Inflammatory macrophage treated with lipopolysaccharide for 1 hour (primary cell): ENCODE data around the gene ZC3H7A.
"Not testable (repeated sequence)": the region's sequence is repeated elsewhere in the genome, so short reads cannot be mapped to it uniquely, and the experiment has no call there.

ENCODE experiments used
- DNase-seq, 2 donors: peaks; one replicate each; pipeline ENCODE4 v3.0.0-alpha.2; 2020 to 2022

Gene ZC3H7A

DNA sequence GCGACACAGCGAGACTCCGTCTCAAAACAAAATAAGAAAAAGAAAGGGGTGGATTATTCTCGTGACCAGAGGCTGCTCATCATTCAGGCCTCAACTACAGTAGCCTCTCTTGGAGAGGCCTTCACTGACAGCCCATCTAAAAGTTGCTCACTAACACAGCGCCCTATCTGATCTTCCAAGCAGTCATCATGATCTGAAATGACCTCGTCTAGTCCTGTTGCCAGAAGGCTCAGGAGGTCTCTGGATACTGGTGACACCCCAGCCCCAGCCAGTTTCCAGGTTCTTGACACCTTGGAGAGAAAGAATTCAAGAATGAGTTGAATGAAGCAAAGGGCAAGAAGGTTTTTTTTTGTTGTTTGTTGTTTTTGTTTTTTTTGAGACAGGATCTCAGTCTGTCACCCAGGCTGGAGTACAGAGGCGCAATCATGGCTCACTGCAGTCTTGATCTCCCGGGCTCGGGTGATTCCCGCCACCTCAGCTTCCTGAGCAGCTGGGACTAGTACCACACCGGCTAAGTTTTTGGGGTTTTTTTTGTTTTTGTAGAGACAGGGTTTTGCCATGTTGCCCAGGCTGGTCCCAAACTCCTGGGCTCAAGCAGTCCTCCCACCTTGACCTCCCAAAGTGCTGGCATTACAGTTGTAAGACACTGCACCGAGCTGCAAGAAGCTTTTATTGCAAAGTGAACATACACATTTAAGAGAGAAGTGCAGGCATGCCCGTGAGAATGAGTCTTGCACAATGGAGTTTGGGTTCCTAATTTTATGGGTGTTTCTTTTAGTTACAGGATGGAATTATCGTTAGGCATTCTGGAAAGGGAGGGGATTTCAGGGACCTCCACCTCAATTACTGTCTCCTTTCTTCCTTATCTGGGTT is 2.7 kb upstream of the ZC3H7A start:
- peak; percentile 22 to 28 for DNase-seq

DNA sequence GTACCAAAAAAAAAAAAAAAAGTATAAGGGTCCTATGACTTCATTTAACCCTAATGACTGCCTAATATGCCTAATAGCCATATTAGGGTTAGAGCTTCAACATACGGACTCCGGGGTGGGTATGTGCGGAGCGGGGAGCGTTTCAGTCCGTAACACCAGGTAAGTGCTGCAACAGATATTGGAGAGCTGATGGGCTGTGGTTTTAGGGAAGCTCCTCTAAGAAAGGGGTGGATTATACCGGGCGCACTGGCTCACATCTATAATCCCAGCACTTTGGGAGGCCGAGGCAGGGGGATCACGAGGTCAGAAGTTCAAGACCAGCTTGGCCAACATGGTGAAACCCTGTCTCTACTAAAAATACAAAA is 1.9 kb upstream of the ZC3H7A start:
- no peak for DNase-seq

GRCh38 chr16:11797957-11798299 is 870 bp upstream of the ZC3H7A start:
- peak; percentile 19 to 20 for DNase-seq

DNA sequence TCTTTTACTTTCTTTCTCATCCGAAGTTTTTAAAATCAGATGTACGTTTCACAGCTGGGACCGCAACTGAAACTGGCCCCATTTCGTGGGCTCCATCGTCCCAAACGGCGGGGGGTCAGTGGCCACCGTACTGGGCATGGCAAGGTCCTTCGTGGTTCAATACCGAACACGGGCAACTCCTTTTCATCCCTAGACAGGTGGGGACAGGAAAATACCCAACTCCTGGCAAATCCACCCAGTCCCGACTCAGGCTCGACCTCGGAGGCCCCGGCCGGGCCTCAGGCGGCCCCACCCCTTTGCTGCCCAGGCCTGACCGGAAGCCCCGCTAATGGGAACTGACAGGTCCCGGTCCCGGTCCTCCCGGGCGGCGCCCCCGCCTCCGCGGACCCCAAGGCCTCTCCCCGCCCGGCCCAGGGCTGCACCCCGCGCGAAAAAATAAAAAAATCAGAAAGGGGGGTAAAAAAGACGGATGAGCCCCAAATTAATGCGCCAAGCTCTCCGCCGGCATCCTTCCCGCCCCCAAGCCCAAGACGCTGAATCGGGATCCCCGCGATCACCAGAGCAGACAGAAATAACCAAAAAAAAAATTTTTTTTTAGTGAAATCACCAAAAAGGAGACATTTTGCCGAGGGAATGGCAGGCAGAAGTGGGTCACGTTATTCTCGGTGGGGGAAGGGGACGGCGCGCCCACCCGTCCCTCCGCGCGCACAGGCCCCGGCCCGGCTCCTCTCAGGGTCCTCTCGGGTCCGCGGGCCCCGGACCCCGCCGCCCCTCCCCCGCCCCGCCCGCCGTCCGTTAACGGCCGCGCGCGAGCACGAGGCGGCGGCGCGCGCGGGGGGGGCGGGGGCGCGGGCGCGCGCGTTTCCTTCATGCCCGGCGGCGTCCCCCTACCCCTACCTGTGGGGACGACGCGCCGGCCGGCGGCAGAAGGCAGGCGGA is 562 bp downstream of the ZC3H7A start:
- peak; percentile 51 to 52 for DNase-seq

- no peak for DNase-seq
These were observed 1.2 kb downstream of the ZC3H7A start for GRCh38 chr16:11795887-11796226.

DNA sequence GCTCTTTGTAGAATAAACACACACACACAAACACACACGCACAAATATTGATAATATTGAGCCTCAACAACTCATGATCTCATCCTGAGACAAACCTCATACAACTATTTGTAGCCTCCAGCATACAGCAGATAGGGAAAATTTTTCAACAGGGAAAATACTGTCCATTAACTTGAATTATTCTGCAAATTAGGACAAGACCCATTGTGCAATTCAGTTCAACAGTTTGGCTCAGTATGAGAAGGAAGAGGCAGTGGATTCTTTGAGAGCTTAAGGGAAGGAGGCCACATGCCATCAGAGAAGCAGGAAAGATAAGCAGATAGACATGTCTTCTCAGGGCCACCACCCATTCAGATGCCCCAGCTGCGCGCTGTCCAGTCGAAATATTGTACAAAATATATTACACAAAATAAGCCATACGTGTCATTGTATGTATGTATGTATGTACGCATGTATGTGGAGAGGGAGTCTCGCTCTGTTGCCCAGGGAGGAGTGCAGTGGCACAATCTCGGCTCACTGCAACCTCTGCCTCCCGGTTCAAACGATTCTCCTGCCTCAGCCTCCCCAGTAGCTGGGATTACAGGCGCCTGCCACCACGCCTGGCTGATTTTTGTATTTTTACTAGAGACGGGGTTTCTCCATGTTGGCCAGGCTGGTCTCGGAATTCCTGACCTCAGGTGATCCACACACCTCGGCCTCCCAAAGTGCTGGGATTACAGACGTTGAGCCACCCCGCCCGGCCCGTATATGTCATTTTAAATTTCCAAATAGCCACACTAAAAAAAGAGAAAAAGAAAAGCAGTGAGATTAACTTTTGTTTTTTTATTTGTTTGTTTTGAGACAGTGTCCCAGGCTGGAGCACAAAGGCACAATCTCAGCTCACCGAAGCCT is 1.8 kb downstream of the ZC3H7A start:
- no peak for DNase-seq

- no peak for DNase-seq
These were observed 2.6 kb downstream of the ZC3H7A start for GRCh38 chr16:11794447-11794846.

DNA sequence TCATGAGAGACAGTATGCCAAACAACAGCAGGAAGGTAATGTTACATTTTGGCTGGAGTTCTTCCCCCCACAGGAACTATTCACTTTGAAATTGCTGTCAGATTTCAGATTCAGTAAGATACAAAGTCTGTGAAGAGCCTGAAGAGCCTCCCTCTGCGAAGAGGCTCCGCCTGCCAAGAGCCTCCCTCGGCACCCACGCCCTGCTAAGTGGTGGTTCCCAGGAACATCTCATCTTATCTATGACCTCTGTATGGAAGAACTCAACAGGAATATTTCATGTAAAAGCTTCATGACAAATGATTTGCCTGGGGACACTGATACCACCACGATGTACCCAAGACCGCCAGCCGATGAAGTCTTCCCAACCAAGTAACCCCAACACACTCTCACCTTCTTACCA is 3.2 kb downstream of the ZC3H7A start:
- DNase-seq: no peak

DNA sequence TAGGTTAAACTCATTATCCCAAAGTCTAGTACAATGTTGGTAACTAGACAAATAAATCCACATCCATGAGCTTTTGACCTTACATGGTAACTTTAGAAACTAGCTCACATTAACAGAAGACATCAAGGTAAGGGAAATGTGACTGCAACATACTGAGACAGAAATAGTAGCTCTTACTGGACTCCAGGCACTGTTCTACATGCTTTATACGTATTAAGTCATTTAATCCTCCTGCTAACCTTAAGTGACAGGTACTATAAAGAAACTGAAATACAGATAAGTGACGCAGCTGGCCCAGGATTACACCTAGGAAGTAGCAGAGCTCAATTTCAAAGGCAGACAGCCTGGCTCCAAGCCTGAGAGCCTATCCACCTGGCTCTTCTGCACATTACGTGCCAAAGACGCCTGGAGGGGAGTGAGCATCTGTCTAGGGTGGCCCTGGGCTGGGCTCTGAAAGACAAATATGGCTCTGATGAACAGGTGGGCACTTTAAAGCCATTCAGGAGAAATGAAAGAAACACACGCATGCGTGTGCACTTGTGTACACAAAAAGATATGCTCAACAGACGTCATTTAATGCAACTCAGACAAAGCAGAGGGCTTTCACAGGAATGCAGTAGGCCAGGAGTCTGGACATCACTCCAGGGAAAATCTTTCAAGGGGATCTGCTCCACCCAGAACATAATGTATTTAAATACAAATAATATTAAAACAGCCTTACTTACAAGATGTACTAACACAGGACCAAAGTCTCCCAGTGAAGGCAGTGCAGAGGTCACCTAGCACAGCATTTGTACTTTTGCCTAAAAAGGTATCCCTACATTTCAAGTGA is 4.4 kb downstream of the ZC3H7A start:
- no peak for DNase-seq

DNA sequence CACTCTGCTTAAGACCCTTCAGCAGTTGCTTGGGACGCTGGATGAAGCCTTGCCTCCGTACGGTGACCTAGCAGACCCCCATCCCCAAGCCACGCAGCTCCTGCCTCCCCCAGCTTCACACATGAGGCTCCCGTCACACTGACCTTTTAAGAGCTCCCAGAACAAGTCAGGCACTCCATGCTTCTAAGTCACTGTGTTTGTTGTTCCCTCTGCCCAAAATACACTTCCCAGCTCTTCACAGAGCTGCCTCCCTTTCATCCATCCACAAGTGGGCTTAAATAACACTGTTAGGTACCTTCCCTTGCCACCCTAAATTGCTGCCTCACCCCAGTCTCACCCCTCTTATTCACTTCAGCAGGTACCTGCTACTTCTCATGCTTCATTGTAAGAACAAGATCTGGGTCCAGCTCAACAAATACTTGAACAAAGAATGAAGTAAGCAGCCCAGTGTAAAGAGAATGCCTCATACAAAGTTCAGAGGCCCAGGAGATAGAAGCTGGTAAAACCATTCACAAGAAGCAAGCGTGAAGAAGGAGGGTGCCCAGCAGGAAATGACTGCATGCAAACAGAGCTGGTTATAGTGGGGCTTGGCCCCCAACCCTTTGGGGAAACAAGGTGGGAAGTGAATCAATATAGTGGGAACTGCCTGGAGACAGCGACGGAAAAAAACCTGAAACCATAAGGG is 5.8 kb downstream of the ZC3H7A start:
- no peak for DNase-seq

GRCh38 chr16:11788914-11789313 is 8.1 kb downstream of the ZC3H7A start:
- no peak for DNase-seq

DNA sequence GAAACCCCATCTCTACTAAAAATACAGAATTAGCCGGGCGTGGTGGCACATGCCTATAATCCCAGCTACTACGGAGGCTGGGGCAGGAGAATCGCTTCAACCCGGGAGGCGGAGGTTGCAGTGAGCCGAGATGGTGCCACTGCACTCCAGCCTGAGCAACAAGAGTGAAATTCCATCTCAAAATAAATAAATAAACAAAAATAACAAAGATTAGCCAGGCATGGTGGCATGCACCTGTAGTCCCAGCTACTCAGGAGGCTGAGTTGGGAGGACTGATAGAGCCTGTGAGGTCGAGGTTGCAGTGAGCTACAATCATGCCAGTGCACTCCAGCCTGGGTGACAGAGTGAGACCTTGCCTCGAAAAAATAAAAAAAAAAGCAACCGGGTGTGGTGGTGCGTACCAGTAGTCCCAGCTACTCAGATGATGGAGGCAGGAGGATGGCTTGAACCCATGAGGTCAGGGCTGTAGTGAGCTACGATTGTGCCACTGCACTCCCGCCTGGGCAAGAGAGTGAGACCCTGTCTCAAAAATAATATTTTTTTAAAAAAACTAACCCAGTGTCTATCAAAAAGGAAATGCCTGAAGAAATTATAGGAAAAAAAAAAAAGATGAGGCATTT is 12.0 kb downstream of the ZC3H7A start:
- DNase-seq: not testable (repeated sequence)

DNA sequence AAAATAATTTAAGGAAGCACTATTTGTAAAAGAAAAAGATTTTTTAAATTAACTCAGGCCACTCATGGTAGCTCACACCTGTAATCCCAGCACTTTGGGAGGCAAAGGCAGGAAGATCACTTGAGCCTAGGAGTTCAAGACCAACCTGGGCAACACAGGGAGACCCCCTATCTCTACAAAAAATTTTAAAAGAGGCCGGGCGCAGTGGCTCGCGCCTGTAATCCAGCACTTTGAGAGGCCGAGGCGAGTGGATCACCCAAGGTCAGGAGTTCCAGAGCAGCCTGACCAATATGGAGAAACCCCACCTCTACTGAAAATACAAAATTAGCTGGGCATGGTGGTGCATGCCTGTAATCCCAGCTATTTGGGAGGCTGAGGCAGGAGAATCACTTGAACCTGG is 12.7 kb downstream of the ZC3H7A start:
- DNase-seq: not testable (repeated sequence)

DNA sequence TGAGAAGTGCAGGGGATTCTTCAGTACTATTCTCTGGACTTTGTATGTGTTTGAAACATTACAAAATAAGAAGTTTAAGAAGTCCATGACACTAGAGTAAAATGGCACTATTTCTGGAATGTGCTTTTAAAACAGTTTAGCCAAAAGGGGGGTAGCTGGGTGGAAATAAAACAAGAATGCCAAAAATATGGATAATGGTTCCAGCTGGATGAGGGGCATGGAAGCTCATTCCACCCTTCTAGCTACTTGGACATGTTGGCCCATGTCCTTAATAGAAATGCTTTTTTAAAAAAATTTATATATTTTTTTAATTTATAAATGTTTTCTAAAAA is 13.1 kb downstream of the ZC3H7A start:
- DNase-seq: no peak

- DNase-seq: peak; percentile 25 to 56
These were observed 13.6 kb downstream of the ZC3H7A start for GRCh38 chr16:11783319-11784037.

- no peak for DNase-seq
These were observed 15.3 kb downstream of the ZC3H7A start for GRCh38 chr16:11781773-11782172.

- DNase-seq: no peak
These were observed 15.9 kb downstream of the ZC3H7A start for GRCh38 chr16:11780991-11781680.

GRCh38 chr16:11779074-11779473 is 18.0 kb downstream of the ZC3H7A start:
- DNase-seq: no peak

DNA sequence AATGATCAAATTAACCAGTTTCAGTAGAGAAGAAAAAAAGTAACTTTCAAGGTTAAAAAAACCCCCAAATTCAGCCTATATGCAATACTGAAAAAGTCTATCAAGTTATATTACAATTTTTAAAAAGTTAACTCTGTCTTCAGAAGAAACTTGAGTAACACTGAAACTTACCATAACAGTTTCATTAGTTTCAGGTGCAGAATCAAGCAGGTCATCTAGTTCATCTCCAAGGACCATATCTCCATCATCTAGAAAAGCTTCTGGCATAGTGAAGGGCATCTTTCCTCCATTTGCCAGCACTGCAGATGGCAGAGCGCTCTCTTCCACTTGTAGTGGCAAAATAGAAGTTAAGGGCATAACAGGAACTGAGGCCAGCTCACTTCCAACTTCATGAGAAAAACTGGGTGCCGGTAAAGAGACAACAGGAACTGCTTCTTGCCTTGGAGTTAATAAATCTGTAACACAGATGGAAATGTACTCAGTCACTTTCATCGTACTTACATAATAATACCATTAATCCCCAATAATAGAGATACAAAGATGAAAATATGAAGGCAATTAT is 22.9 kb downstream of the ZC3H7A start:
- DNase-seq: no peak
